H1 (cell line): ENCODE measurements around the gene KIF13A. TPM values are rescaled to one million over a fixed set of nuclear protein-coding genes. Genes with fewer than 3 reads are reported as not detected.

Experiments
- CTCF ChIA-PET: fragments of 300-600 bp; sonication (Branson Sonifier 250); formaldehyde crosslinking; loops from one replicate; lab custom pipeline; 2021; ENCODE audit not compliant: partially characterized antibody; lab: Charles Lee
- POLR2A ChIA-PET: fragments of 300-600 bp; sonication (Branson Sonifier 250); formaldehyde crosslinking; loops from one replicate; lab custom pipeline; 2021; ENCODE audit warnings: inconsistent platforms; ENCODE audit not compliant: partially characterized antibody; lab: Charles Lee
- DNase-seq, 2 experiments: peaks; one replicate each; pipeline versions ENCODE4 v3.0.0 to v3.0.0-alpha.2; 2010 to 2022; ENCODE audit warnings: low spot score in 2 of 2, low read depth in 1 of 2, mixed read lengths in 1 of 2
- FAIRE-seq: peaks from 2 replicates; lab custom pipeline; 2011; peaks lifted over from hg19 to GRCh38; lab: Jason Lieb, UNC
- H2AFZ ChIP-seq: 2 replicates; pipeline ENCODE4 v1.8.1; 2012; ENCODE audit warnings: low read length, inconsistent platforms
- H2AK5ac ChIP-seq: 2 replicates; pipeline ENCODE4 v1.6.1; 2013; ENCODE audit warnings: low read depth, low read length
- H2BK120ac ChIP-seq: replicated peaks from 2 replicates; pipeline ENCODE3; 2013; ENCODE audit warnings: low read depth, low read length, inconsistent platforms
- H2BK12ac ChIP-seq: 2 replicates; pipeline ENCODE4 v1.6.1; 2013; ENCODE audit warnings: low read depth, low read length
- H2BK15ac ChIP-seq: 2 replicates; pipeline ENCODE4 v1.6.1; 2013; ENCODE audit warnings: low read length
- H2BK20ac ChIP-seq: 2 replicates; pipeline ENCODE4 v1.6.1; 2013; ENCODE audit warnings: low read length
- H2BK5ac ChIP-seq: 2 replicates; pipeline ENCODE4 v1.6.1; 2013; ENCODE audit warnings: low read depth, low read length
- H3K14ac ChIP-seq: 2 replicates; pipeline ENCODE4 v1.6.1; 2013; ENCODE audit warnings: inconsistent platforms; ENCODE audit not compliant: insufficient read length
- H3K18ac ChIP-seq: 2 replicates; pipeline ENCODE4 v1.6.1; 2013; ENCODE audit warnings: low read length; ENCODE audit errors: extremely low read depth
- H3K23ac ChIP-seq: 2 replicates; pipeline ENCODE4 v1.6.1; 2013; ENCODE audit warnings: inconsistent platforms; ENCODE audit not compliant: insufficient read length
- H3K23me2 ChIP-seq: 2 replicates; pipeline ENCODE4 v1.6.1; 2013; ENCODE audit warnings: low read depth, low read length
- H3K27ac ChIP-seq: 2 replicates; pipeline ENCODE4 v1.6.1; 2011; ENCODE audit warnings: low read depth, low read length, inconsistent platforms
- H3K27me3 ChIP-seq, 4 experiments: replicated peaks in 1 of 4; 1 replicate in 1 of 4; 2 replicates in 3 of 4; pipeline versions ENCODE4 v1.6.1 to v1.8.1; 2011 to 2013; ENCODE audit warnings: low read length in 3 of 4, mild to moderate bottlenecking in 3 of 4, inconsistent platforms in 2 of 4, mixed read lengths in 2 of 4, moderate library complexity in 1 of 4; ENCODE audit not compliant: control insufficient read depth in 3 of 4, insufficient read depth in 3 of 4; ENCODE audit errors: extremely low read depth in 1 of 4
- H3K36me3 ChIP-seq, 4 experiments: 2 replicates each; pipeline versions ENCODE4 v1.6.1 to v1.8.1; 2011 to 2013; ENCODE audit warnings: mild to moderate bottlenecking in 4 of 4, low read length in 3 of 4, moderate library complexity in 2 of 4, control low read depth in 1 of 4, inconsistent platforms in 1 of 4; ENCODE audit not compliant: insufficient read depth in 4 of 4, control insufficient read depth in 2 of 4
- H3K4ac ChIP-seq: replicated peaks from 2 replicates; pipeline ENCODE3; 2013; ENCODE audit warnings: low read length, low read depth, mixed read lengths, inconsistent platforms; ENCODE audit not compliant: insufficient read length
- H3K4me1 ChIP-seq, 4 experiments: replicated peaks in 1 of 4; 1 replicate in 1 of 4; 2 replicates in 3 of 4; pipeline versions ENCODE4 v1.6.1 to v1.8.1; 2011 to 2013; ENCODE audit warnings: low read length in 3 of 4, inconsistent platforms in 2 of 4, mixed read lengths in 1 of 4; ENCODE audit not compliant: insufficient read depth in 4 of 4, control insufficient read depth in 3 of 4
- H3K4me2 ChIP-seq, 2 experiments: 2 replicates each; pipeline versions ENCODE4 v1.6.1 to v1.8.1; 2011 to 2013; ENCODE audit warnings: low read depth in 2 of 2, low read length in 2 of 2, control low read depth in 1 of 2, inconsistent platforms in 1 of 2, mild to moderate bottlenecking in 1 of 2; ENCODE audit not compliant: insufficient read depth in 1 of 2
- H3K4me3 ChIP-seq, 4 experiments: fragments of 200-600, 300-600 bp in 1 of 4; sonication (generic), shearing (Covaris generic), sonication (Bioruptor Twin) in 1 of 4; 2 replicates each; pipeline versions ENCODE4 v1.5.1 to v1.8.1; 2011 to 2016; ENCODE audit warnings: low read length in 4 of 4, low read depth in 3 of 4, control low read depth in 2 of 4, inconsistent platforms in 2 of 4, mild to moderate bottlenecking in 2 of 4, mixed read lengths in 1 of 4, moderate library complexity in 1 of 4; ENCODE audit not compliant: insufficient read depth in 2 of 4; ENCODE audit errors: extremely low read depth in 1 of 4
- H3K56ac ChIP-seq: replicated peaks from 2 replicates; pipeline ENCODE3; 2013; ENCODE audit warnings: low read depth, mild to moderate bottlenecking, mixed read lengths, low read length, inconsistent platforms; ENCODE audit not compliant: insufficient read length
- H3K79me1 ChIP-seq: 2 replicates; pipeline ENCODE4 v1.6.1; 2013; ENCODE audit warnings: low read depth, low read length, control low read depth
- H3K79me2 ChIP-seq, 2 experiments: 2 replicates each; pipeline versions ENCODE4 v1.6.1 to v1.8.1; 2012 to 2013; ENCODE audit warnings: low read length in 2 of 2, mild to moderate bottlenecking in 2 of 2, inconsistent platforms in 1 of 2; ENCODE audit not compliant: insufficient read depth in 2 of 2, control insufficient read depth in 1 of 2
- H3K9ac ChIP-seq, 4 experiments: replicated peaks in 1 of 4; 1 replicate in 1 of 4; 2 replicates in 3 of 4; pipeline versions ENCODE4 v1.6.1 to v1.8.1; 2011 to 2013; ENCODE audit warnings: low read depth in 3 of 4, low read length in 3 of 4, control low read depth in 2 of 4, mild to moderate bottlenecking in 2 of 4, moderate library complexity in 2 of 4, inconsistent platforms in 1 of 4; ENCODE audit errors: extremely low read depth in 1 of 4
- H3K9me3 ChIP-seq, 2 experiments: 2 replicates each; pipeline versions ENCODE4 v1.6.1 to v1.8.1; 2012 to 2013; ENCODE audit warnings: mild to moderate bottlenecking in 2 of 2, moderate library complexity in 2 of 2, control low read depth in 1 of 2, inconsistent platforms in 1 of 2, low read depth in 1 of 2, low read length in 1 of 2, mixed read lengths in 1 of 2; ENCODE audit not compliant: insufficient read depth in 2 of 2
- H4K20me1 ChIP-seq, 2 experiments: replicated peaks in 1 of 2; 2 replicates each; pipeline versions ENCODE3 to v1.8.1; 2011 to 2013; ENCODE audit warnings: inconsistent platforms in 2 of 2, low read length in 2 of 2, mild to moderate bottlenecking in 1 of 2; ENCODE audit not compliant: insufficient read depth in 2 of 2, control insufficient read depth in 1 of 2
- H4K5ac ChIP-seq: 2 replicates; pipeline ENCODE4 v1.6.1; 2013; ENCODE audit warnings: low read length, low read depth, mixed read lengths, inconsistent platforms; ENCODE audit not compliant: insufficient read length
- H4K8ac ChIP-seq: 2 replicates; pipeline ENCODE4 v1.8.0; 2013; ENCODE audit warnings: mild to moderate bottlenecking, moderate library complexity, low read length, inconsistent platforms; ENCODE audit not compliant: insufficient read depth; ENCODE audit errors: extremely low read depth
- H4K91ac ChIP-seq: replicated peaks from 2 replicates; pipeline ENCODE3; 2013; ENCODE audit warnings: low read length, mixed read lengths, inconsistent platforms; ENCODE audit not compliant: insufficient read length
- BCL11A ChIP-seq, 2 experiments: IDR thresholded peaks; one replicate each; pipeline ENCODE4 v1.6.1; 2011; ENCODE audit warnings: low read depth in 2 of 2, low read length in 2 of 2, mild to moderate bottlenecking in 2 of 2
- HDAC6 ChIP-seq: IDR thresholded peaks from one replicate; pipeline ENCODE4 v1.7.1; 2012; ENCODE audit warnings: low read depth, mild to moderate bottlenecking, inconsistent platforms, low read length, moderate library complexity
- KDM5A ChIP-seq: fragments of 200-600 bp; IDR thresholded peaks from 2 replicates; pipeline ENCODE4 v1.7.1; 2012; ENCODE audit warnings: mild to moderate bottlenecking, low read length, inconsistent platforms, mixed read lengths
- RAD21 ChIP-seq, 2 experiments: IDR thresholded peaks in 1 of 2; conservative IDR thresholded peaks in 1 of 2; 2 replicates each; pipeline ENCODE4 v1.6.1; 2011; ENCODE audit warnings: low read depth in 2 of 2, low read length in 2 of 2, improper control_type of control experiment in 1 of 2, inconsistent platforms in 1 of 2, mild to moderate bottlenecking in 1 of 2, moderate library complexity in 1 of 2
- SIRT6 ChIP-seq: IDR thresholded peaks from one replicate; pipeline ENCODE4 v1.7.1; 2012; ENCODE audit warnings: low read length, inconsistent platforms
- SP4 ChIP-seq: IDR thresholded peaks from 2 replicates; pipeline ENCODE4 v1.6.1; 2012; ENCODE audit warnings: low read length, inconsistent platforms
- SUZ12 ChIP-seq: fragments of 200-600 bp; sonication (generic); IDR thresholded peaks from 2 replicates; pipeline ENCODE4 v1.6.1; 2012; ENCODE audit warnings: mild to moderate bottlenecking, inconsistent platforms, low read length, moderate library complexity, mixed read lengths
- TAF1 ChIP-seq: IDR thresholded peaks from 2 replicates; pipeline ENCODE4 v1.6.1; 2011; ENCODE audit warnings: mild to moderate bottlenecking, low read depth, low read length
- ZNF274 ChIP-seq: IDR thresholded peaks from 2 replicates; pipeline ENCODE4 v1.7.0; 2012; ENCODE audit warnings: low read length, borderline replicate concordance; ENCODE audit errors: extremely low read depth
- WGBS, 2 experiments: shearing (Covaris generic) in 1 of 2; methylation state at CpG; one replicate each; pipeline versions ENCODE4 v1.1.6 to v1.1.7; 2013 to 2015; ENCODE audit warnings: low lambda C conversion rate in 2 of 2, mixed read lengths in 2 of 2, inconsistent platforms in 1 of 2, low coverage in 1 of 2, missing lambda C conversion rate in 1 of 2; ENCODE audit not compliant: insufficient replicate concordance in 2 of 2, insufficient coverage in 1 of 2, insufficient read length in 1 of 2; ENCODE audit errors: extremely low coverage in 1 of 2, missing lambda C conversion rate in 1 of 2; 5-methylcytosine and 5-hydroxymethylcytosine counted together
- polyA plus RNA-seq, 7 experiments: library from polyadenylated mRNA; depleted of rRNA in 3 of 7; stranded (reverse) in 5 of 7; unstranded in 2 of 7; fragments of >200 nt in 5 of 7; fragments of 200-250 nt in 2 of 7; gene quantifications; 1 replicate in 5 of 7; 2 replicates in 1 of 7; 4 replicates in 1 of 7; pipeline versions ENCODE4 v1.2.1 to v1.2.3, GENCODE V29; 2011 to 2013; ENCODE audit warnings: missing spikeins in 2 of 7, mixed read lengths in 2 of 7
- total RNA-seq: library from RNA; stranded (reverse); fragmentation: NEBNext Ultra II Directional; extraction: Animal tissue kit (Norgen Biotek cat#: 25700); gene quantifications from 2 replicates; pipeline ENCODE4 v1.2.1, GENCODE V29; 2021

The KIF13A gene
- total and polyA plus RNA-seq, 2 of the 8 experiments (the other 6 are each of a cell fraction or from before 2014, with no cell fraction given): 14.7 to 40.8 TPM

DNA sequence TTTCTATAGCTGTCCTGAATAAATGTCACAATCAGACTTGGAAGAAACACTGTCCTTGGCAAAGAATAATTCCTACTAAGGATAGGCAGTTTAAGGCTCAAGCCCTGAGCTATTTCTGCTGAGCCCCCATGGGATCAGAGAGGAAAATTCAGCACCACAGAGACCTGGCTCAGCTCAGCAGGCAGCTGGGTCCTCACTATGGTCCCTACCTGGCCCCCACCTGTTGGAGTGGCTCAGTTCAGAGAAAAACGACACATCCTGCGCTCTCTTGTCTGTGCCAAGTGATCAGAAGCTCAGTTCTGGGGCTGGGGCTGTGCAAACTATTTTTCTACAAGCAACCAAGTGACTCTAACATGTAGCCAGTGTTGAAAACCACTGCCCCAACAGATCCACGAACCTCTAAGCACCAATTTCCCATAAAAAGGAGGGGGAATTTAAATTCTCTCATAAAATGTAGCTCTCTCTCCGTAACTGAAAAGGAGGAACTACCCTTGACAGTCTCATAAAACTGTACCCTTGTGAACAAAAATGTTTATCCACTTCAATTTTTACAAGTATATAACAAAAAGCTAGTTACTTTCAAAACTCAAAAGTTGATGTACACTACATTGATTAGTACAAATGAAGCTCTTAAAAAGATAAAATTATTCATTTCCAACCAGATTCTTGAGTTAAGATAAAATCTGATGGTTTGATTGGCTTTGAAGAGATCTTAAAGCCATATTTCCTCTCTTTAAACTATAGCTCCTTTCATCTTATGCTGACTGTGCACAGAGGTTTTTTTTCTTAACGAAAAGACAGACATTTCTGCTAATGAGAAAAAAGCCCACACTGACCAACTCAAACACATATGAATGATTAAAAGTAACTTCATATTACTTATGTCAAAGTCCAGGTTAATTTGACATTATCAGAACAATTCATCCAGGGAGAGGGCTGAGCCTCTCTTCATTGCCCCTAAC is 52.0 kb downstream of the KIF13A start:
- no peak overlapping the region for H3K4me3 ChIP-seq
- no peak overlapping the region for H2BK120ac ChIP-seq
- H3K4ac ChIP-seq: no peak overlapping the region
- no peaks in the 10 kb centered on the region for H3K9me3 ChIP-seq
- DNase-seq: no peak
- WGBS, 2 experiments: 83% methylated on average over 5 of the region's 5 CpGs; no CpG with 5 or more reads in 1 of the 2 experiments
- no peak overlapping the region for H2BK15ac ChIP-seq
- H3K27me3 ChIP-seq: no peaks in the 10 kb centered on the region
- H3K9ac ChIP-seq: no peak overlapping the region
- H3K23me2 ChIP-seq: peaks cover 2% of the 10 kb centered on the region; the same call in 1 of the 2 replicates
- no peaks in the 10 kb centered on the region; the same call in 1 of the 2 replicates for H3K79me1 ChIP-seq
- no peak overlapping the region for H4K5ac ChIP-seq
- POLR2A ChIA-PET: no interaction called here
- H3K23ac ChIP-seq: no peak overlapping the region
- H2AFZ ChIP-seq: no peak overlapping the region
- no peak overlapping the region for H3K18ac ChIP-seq
- no peaks in the 10 kb centered on the region for H4K20me1 ChIP-seq
- no peak overlapping the region for H3K56ac ChIP-seq
- H3K27ac ChIP-seq: no peak overlapping the region
- H4K8ac ChIP-seq: no peak overlapping the region
- no peaks in the 10 kb centered on the region for H3K36me3 ChIP-seq
- H3K79me2 ChIP-seq: peaks cover 0 to 82% of the 10 kb centered on the region in 2 experiments; a peak in 3 of 4 replicates
- no peak overlapping the region for H3K4me2 ChIP-seq
- H2BK5ac ChIP-seq: no peak overlapping the region
- H2BK12ac ChIP-seq: 0 out of 2 replicates have a peak overlapping the region, but pooled peaks have one; percentile 29
- FAIRE-seq: no peak
- CTCF ChIA-PET: interaction anchor here (0.6 to 1.4 kb wide), 6 partner anchors 9 to 260 kb away, joined by 3 to 6 read pairs (median 3); no protein-coding TSS in a partner anchor
- H2BK20ac ChIP-seq: no peak overlapping the region
- H4K91ac ChIP-seq: no peak overlapping the region
- TF ChIP-seq BCL11A (IDR thresholded peaks at IDR 0.05; ENCODE audit: low read depth in 2 of 2, low read length in 2 of 2) (no peak), SIRT6 (no peak), KDM5A (no peak), TAF1 (no peak), SP4 (no peak), HDAC6 (no peak), RAD21 (IDR thresholded peaks at IDR 0.05 in 1 of 2, conservative IDR thresholded peaks at IDR 0.05 in 1 of 2; ENCODE audit: low read depth in 2 of 2, low read length in 2 of 2) (no peak), ZNF274 (no peak), SUZ12 (no peak)
- H3K4me1 ChIP-seq: peaks cover 0 to 22% (median 8%) of the 10 kb centered on the region in 4 experiments; a peak in 4 of 7 replicates
- no peak overlapping the region for H2AK5ac ChIP-seq
- no peak overlapping the region for H3K14ac ChIP-seq
